HG03045 (cell line): ENCODE data around the gene SFMBT2.

Experiments used
- ATAC-seq: cut with Tn5 transposase; IDR thresholded peaks from one replicate; pipeline ENCODE4 v1.9.1; 2021; ENCODE audit warnings: mild to moderate bottlenecking, moderate library complexity; ENCODE audit not compliant: unreplicated experiment

SFMBT2 gene

GRCh38 chr10:7117177-7117799 is 293.5 kb downstream of the SFMBT2 start:
- no peak for ATAC-seq

DNA sequence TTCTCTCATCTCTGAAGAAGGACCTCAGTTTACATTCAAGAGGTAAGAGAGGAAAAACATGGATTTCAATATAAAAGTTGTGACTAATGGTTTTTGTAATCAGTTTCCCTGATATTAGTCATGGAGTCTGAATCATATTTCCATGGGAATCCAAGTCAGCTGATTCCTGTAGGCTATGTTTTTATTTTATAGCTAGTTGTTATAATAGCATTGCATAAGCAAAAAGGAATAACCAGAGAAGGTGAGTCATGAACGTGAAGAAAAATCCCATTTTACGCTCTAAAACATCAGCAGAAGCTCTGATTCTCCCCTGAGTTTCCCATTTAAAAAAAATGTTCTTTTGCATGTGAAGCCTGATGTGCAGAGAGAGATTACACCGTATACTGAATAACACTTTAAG is 299.3 kb downstream of the SFMBT2 start:
- no peak for ATAC-seq

DNA sequence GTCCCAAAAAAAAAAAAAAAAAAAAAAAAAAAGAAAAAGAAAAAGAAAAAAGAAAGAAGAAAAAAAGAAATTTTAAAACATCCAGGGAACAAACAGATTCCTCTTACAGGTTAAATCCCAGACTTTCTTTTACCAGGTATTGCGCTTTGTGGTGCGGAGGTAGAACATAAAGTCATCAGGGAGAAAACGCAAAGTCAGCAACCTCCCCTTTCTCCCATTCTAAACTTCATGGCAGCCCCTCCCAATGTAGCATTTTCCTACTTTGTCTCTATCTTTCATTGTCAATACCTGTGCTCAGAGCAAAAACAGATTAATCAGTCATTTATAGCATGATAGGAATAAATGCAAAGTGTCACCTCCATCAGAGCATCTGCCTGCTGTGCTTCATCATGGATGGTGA is 299.7 kb downstream of the SFMBT2 start:
- ATAC-seq, result no peak
